PC-3 (cell line): ENCODE results near the gene PTRH2.

Source experiments
- EZH2 ChIP-seq: fragments of 300-600 bp; sonication (generic); IDR thresholded peaks from one replicate; pipeline ENCODE4 v1.6.1; 2017; ENCODE audit warnings: antibody characterized with exemption, mild to moderate bottlenecking, low read length; ENCODE audit not compliant: unreplicated experiment
- EZH2phosphoT487 ChIP-seq: fragments of 300-600 bp; sonication (generic); IDR thresholded peaks from 2 replicates; pipeline ENCODE4 v1.6.1; 2018; ENCODE audit warnings: mild to moderate bottlenecking, antibody characterized with exemption, low read length, borderline replicate concordance
- TF ChIP-seq, protein P1 (sequence below): fragments of 300-600 bp; sonication (generic); conservative IDR thresholded peaks from 2 replicates; pipeline ENCODE4 v1.5.1; 2017; ENCODE audit warnings: antibody characterized with exemption, low read depth, mild to moderate bottlenecking, low read length

- TF ChIP-seq, protein P1, sequence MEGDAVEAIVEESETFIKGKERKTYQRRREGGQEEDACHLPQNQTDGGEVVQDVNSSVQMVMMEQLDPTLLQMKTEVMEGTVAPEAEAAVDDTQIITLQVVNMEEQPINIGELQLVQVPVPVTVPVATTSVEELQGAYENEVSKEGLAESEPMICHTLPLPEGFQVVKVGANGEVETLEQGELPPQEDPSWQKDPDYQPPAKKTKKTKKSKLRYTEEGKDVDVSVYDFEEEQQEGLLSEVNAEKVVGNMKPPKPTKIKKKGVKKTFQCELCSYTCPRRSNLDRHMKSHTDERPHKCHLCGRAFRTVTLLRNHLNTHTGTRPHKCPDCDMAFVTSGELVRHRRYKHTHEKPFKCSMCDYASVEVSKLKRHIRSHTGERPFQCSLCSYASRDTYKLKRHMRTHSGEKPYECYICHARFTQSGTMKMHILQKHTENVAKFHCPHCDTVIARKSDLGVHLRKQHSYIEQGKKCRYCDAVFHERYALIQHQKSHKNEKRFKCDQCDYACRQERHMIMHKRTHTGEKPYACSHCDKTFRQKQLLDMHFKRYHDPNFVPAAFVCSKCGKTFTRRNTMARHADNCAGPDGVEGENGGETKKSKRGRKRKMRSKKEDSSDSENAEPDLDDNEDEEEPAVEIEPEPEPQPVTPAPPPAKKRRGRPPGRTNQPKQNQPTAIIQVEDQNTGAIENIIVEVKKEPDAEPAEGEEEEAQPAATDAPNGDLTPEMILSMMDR = no peak
- TF ChIP-seq EZH2phosphoT487 (no peak), EZH2 (no peak)
Observed at GRCh38 chr17:59702304-59702703, 4.9 kb downstream of the PTRH2 start.
